Panc1 (cell line): ENCODE measurements around the gene ALOX15B. TPM values are rescaled to one million over a fixed set of nuclear protein-coding genes. Genes with fewer than 3 reads are reported as not detected.

Experiments used
- ATAC-seq: fragments of 200-7000 bp; cut with Tn5 transposase; 2 replicates; pipeline ENCODE4 v1.9.1; 2020; ENCODE audit warnings: mild to moderate bottlenecking, moderate library complexity
- BruUV-seq: library from RNA; stranded (reverse); fragments of 400-500 nt; replicated peaks from 2 replicates; lab custom pipeline; 2021; lab: Mats Ljungman, UMichigan
- CTCF ChIA-PET: fragments of 300-600 bp; sonication (Branson Sonifier 250); formaldehyde crosslinking; loops from one replicate; lab custom pipeline; 2022; ENCODE audit warnings: antibody characterized with exemption; lab: Charles Lee
- POLR2A ChIA-PET: fragments of 300-600 bp; sonication (Branson Sonifier 250); formaldehyde crosslinking; loops from one replicate; lab custom pipeline; 2022; ENCODE audit warnings: antibody characterized with exemption; lab: Charles Lee
- DNase-seq: peaks from one replicate; pipeline ENCODE4 v3.0.0-alpha.2; 2010; ENCODE audit warnings: low read depth, low spot score
- H3K27ac ChIP-seq: 2 replicates; pipeline ENCODE4 v1.5.1; 2011; ENCODE audit warnings: mild to moderate bottlenecking, low read length, inconsistent platforms
- H3K27me3 ChIP-seq: fragments of 200-500 bp; sonication (Bioruptor generic); 2 replicates; pipeline ENCODE4 v1.6.0; 2014; ENCODE audit warnings: low read length, inconsistent platforms; ENCODE audit not compliant: control insufficient read depth, insufficient read depth
- H3K36me3 ChIP-seq: fragments of 200-500 bp; sonication (Bioruptor generic); 2 replicates; pipeline ENCODE4 v1.5.1; 2014; ENCODE audit warnings: inconsistent platforms, mild to moderate bottlenecking, low read length, moderate library complexity; ENCODE audit not compliant: control insufficient read depth, insufficient read depth
- H3K4me1 ChIP-seq: 2 replicates; pipeline ENCODE4 v1.5.1; 2011; ENCODE audit warnings: inconsistent platforms, mild to moderate bottlenecking, low read length, moderate library complexity; ENCODE audit not compliant: control insufficient read depth, insufficient read depth
- H3K4me3 ChIP-seq, 2 experiments: 2 replicates each; pipeline ENCODE4 v1.5.1; 2011 to 2012; ENCODE audit warnings: low read depth in 2 of 2, low read length in 2 of 2, mild to moderate bottlenecking in 2 of 2, inconsistent platforms in 1 of 2, moderate library complexity in 1 of 2
- H3K9me3 ChIP-seq: fragments of 200-500 bp; sonication (Bioruptor generic); 2 replicates; pipeline ENCODE4 v1.5.1; 2014; ENCODE audit warnings: low read depth, mild to moderate bottlenecking, inconsistent platforms, low read length, moderate library complexity; ENCODE audit not compliant: control insufficient read depth, insufficient read depth
- CTCF ChIP-seq: fragments of 450-650 bp; IDR thresholded peaks from 2 replicates; pipeline ENCODE4 v1.5.1; 2017; ENCODE audit warnings: mild to moderate bottlenecking
- POLR2AphosphoS5 ChIP-seq: IDR thresholded peaks from 2 replicates; pipeline ENCODE4 v1.6.1; 2012; ENCODE audit warnings: mild to moderate bottlenecking, low read depth, low read length, moderate library complexity
- REST ChIP-seq, 2 experiments: IDR thresholded peaks; 2 replicates each; pipeline ENCODE4 v1.6.1; 2011 to 2012; ENCODE audit warnings: low read depth in 2 of 2, control low read depth in 1 of 2, low read length in 1 of 2, mild to moderate bottlenecking in 1 of 2, moderate library complexity in 1 of 2; ENCODE audit not compliant: insufficient read depth in 1 of 2
- SIN3A ChIP-seq: IDR thresholded peaks from 2 replicates; pipeline ENCODE4 v1.6.1; 2012; ENCODE audit warnings: low read depth, mild to moderate bottlenecking, low read length, moderate library complexity, borderline replicate concordance; ENCODE audit not compliant: insufficient read depth
- TCF7L2 ChIP-seq: IDR thresholded peaks from 2 replicates; pipeline ENCODE4 v1.6.1; 2011; ENCODE audit warnings: mild to moderate bottlenecking, low read depth, low read length, inconsistent platforms
- in situ Hi-C: cut with HindIII; loops from 2 replicates; pipeline ENCODE4 v1.10.0; 2016; ENCODE audit warnings: low sequenced_read_pairs, low pct_unique_long_range_greater_than_20kb
- intact Hi-C: fragments of 100-400 bp; cut with micrococcal nuclease; formaldehyde crosslinking; loops from one replicate; pipeline ENCODE4 v1.10.0; 2022; ENCODE audit not compliant: unreplicated experiment
- total RNA-seq: library from RNA; stranded (reverse); gene quantifications from one replicate; pipeline ENCODE4 v1.2.1, GENCODE V29; 2021; ENCODE audit not compliant: unreplicated experiment

Gene ALOX15B
- total RNA-seq, 1 experiment from 2014 or later: not detected

- H3K36me3 ChIP-seq: no peaks in the 10 kb centered on the region
- no peak for DNase-seq
- no peak overlapping the region for H3K27ac ChIP-seq
- POLR2A ChIA-PET: interaction anchor here (0.7 kb wide), 1 partner anchor 19 kb away, joined by 5 read pairs; no protein-coding TSS in a partner anchor
- CTCF ChIA-PET: interaction anchor here (1.3 kb wide), 1 partner anchor 14 kb away, joined by 3 read pairs; no protein-coding TSS in a partner anchor
- no peaks in the 10 kb centered on the region for H3K4me1 ChIP-seq
- TF ChIP-seq POLR2AphosphoS5 (no peak), CTCF (no peak), SIN3A (no peak), TCF7L2 (no peak), REST (IDR thresholded peaks at IDR 0.05; ENCODE audit: insufficient read depth in 1 of 2, low read depth in 2 of 2, low read length in 1 of 2) (no peak)
- intact Hi-C loops (no loop called here), in situ Hi-C loops (no loop called here)
- no peak for ATAC-seq
- BruUV-seq: no TSS peak
- H3K27me3 ChIP-seq: peaks cover 6% of the 10 kb centered on the region; the same call in 1 of the 2 replicates
- H3K4me3 ChIP-seq: no peak overlapping the region
- H3K9me3 ChIP-seq: no peaks in the 10 kb centered on the region
Measured at GRCh38 chr17:8004899-8005298, 34.0 kb upstream of the ALOX15B start.

- DNase-seq: no peak
- no TSS peak for BruUV-seq
- H3K27me3 ChIP-seq: peaks cover 6% of the 10 kb centered on the region; the same call in 1 of the 2 replicates
- H3K27ac ChIP-seq: no peak overlapping the region
- no peaks in the 10 kb centered on the region for H3K4me1 ChIP-seq
- intact Hi-C loops: no loop called here
- no peaks in the 10 kb centered on the region for H3K36me3 ChIP-seq
- no peak for ATAC-seq
- TF ChIP-seq POLR2AphosphoS5 (no peak), TCF7L2 (no peak), CTCF (no peak), SIN3A (no peak), REST (IDR thresholded peaks at IDR 0.05; ENCODE audit: insufficient read depth in 1 of 2, low read depth in 2 of 2, low read length in 1 of 2) (no peak)
- CTCF ChIA-PET: no interaction called here
- in situ Hi-C loops: no loop called here
- H3K9me3 ChIP-seq: no peaks in the 10 kb centered on the region
- H3K4me3 ChIP-seq: no peak overlapping the region
- POLR2A ChIA-PET: interaction anchor here (0.7 kb wide), 1 partner anchor 20 kb away, joined by 5 read pairs; no protein-coding TSS in a partner anchor
Measured at GRCh38 chr17:8005357-8005756, 33.5 kb upstream of the ALOX15B start.
